ENCODE results near the gene RTN4. TPM values are rescaled to one million over a fixed set of nuclear protein-coding genes. Genes with fewer than 3 reads are reported as not detected.

RTN4 gene
- total RNA-seq, 1 experiment from 2014 or later: 236 TPM

DNA sequence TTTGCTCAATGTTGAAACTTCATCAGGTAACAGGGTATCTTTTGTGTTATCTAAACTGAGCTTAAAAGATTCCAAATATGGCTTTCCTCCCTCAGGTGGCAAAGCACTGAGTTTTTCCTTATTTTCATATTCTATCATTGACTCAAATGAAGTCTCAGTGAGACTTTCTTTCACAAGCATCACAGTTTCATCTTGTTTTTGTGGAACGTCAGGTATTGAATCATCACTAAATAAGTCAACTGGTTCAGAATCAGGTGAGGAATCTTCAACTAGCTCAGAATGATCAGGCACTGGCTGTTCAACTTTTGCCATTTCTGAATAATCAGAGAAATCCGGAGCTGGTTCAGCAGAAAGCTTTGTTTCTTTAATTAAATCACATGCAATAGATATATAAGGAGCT lies 24.6 kb downstream of the RTN4 start:
- Histone ChIP-seq H3K4me1 (0 out of 2 replicates have a peak, but pooled peaks cover 8% of the 10 kb centered on the region), H3K9me3 (no peaks in the 10 kb centered on the region), H3K27me3 (replicated peaks; ENCODE audit: control insufficient read depth, insufficient read depth, low read length) (no peaks in the 10 kb centered on the region), H3K4me3 (ENCODE audit: low read depth, low read length) (no peak overlapping the region), H3K36me3 (ENCODE audit: control insufficient read depth, insufficient read depth, low read length) (peaks cover 2% of the 10 kb centered on the region; the same call in 1 of the 2 replicates)
- Mint-ChIP-seq H3K27ac (ENCODE audit: unreplicated experiment) (no peak overlapping the region), H3K4me1 (ENCODE audit: low read depth, unreplicated experiment) (no peaks in the 10 kb centered on the region), H3K9me3 (ENCODE audit: unreplicated experiment) (no peaks in the 10 kb centered on the region), H3K27me3 (ENCODE audit: insufficient read depth, unreplicated experiment) (no peaks in the 10 kb centered on the region), H3K4me3 (ENCODE audit: unreplicated experiment) (no peak overlapping the region), H3K36me3 (ENCODE audit: insufficient read depth, unreplicated experiment) (no peaks in the 10 kb centered on the region)
- CTCF ChIA-PET: interaction anchor here (0.9 to 1.2 kb wide), 2 partner anchors 11 to 126 kb away, joined by 3 read pairs; no protein-coding TSS in a partner anchor
- BruUV-seq (replicated peaks): no TSS peak
- intact Hi-C loops (cut with micrococcal nuclease; ENCODE audit: unreplicated experiment): no loop called here
- TF ChIP-seq, protein P1, sequence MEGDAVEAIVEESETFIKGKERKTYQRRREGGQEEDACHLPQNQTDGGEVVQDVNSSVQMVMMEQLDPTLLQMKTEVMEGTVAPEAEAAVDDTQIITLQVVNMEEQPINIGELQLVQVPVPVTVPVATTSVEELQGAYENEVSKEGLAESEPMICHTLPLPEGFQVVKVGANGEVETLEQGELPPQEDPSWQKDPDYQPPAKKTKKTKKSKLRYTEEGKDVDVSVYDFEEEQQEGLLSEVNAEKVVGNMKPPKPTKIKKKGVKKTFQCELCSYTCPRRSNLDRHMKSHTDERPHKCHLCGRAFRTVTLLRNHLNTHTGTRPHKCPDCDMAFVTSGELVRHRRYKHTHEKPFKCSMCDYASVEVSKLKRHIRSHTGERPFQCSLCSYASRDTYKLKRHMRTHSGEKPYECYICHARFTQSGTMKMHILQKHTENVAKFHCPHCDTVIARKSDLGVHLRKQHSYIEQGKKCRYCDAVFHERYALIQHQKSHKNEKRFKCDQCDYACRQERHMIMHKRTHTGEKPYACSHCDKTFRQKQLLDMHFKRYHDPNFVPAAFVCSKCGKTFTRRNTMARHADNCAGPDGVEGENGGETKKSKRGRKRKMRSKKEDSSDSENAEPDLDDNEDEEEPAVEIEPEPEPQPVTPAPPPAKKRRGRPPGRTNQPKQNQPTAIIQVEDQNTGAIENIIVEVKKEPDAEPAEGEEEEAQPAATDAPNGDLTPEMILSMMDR (IDR thresholded peaks at IDR 0.05; ENCODE audit: insufficient read depth in 1 of 2, low read depth in 1 of 2, low read length in 1 of 2, severe bottlenecking in 1 of 2, unreplicated experiment in 1 of 2): no peak
- POLR2A ChIA-PET: interaction anchor here (0.6 to 1.3 kb wide), 3 partner anchors 17 to 148 kb away, joined by 3 to 5 read pairs (median 3); partner anchors contain the start of gene RTN4
- no peak for DNase-seq

DNA sequence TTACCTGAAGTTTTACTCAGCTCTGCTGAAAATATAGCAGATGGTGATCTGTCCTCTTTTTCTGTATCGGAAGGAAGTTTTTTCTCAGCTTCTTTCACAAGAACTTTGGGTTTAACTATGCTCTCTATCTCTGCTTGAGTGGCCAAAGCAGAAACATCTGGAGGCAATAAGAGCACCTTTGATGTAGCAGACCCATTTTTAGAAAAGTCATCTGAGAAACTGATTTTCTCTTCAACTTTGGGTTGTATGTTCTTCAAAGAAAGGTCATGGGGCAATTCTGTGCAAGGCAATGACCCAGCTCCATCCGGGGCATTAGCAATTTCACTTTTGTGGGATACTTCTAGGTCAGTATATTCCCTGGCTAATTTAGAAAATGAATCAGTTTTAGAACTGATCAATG lies 25.2 kb downstream of the RTN4 start:
- Mint-ChIP-seq H3K27me3 (ENCODE audit: insufficient read depth, unreplicated experiment) (no peaks in the 10 kb centered on the region), H3K27ac (ENCODE audit: unreplicated experiment) (no peak overlapping the region), H3K4me3 (ENCODE audit: unreplicated experiment) (no peak overlapping the region), H3K4me1 (ENCODE audit: low read depth, unreplicated experiment) (no peaks in the 10 kb centered on the region), H3K36me3 (ENCODE audit: insufficient read depth, unreplicated experiment) (peaks cover 2% of the 10 kb centered on the region), H3K9me3 (ENCODE audit: unreplicated experiment) (no peaks in the 10 kb centered on the region)
- Histone ChIP-seq H3K36me3 (ENCODE audit: control insufficient read depth, insufficient read depth, low read length) (peaks cover 2% of the 10 kb centered on the region; the same call in 1 of the 2 replicates), H3K9me3 (no peaks in the 10 kb centered on the region), H3K27me3 (replicated peaks; ENCODE audit: control insufficient read depth, insufficient read depth, low read length) (no peaks in the 10 kb centered on the region), H3K4me1 (0 out of 2 replicates have a peak, but pooled peaks cover 8% of the 10 kb centered on the region), H3K4me3 (ENCODE audit: low read depth, low read length) (no peak overlapping the region)
- no peak for DNase-seq
- intact Hi-C loops (cut with micrococcal nuclease; ENCODE audit: unreplicated experiment): no loop called here
- ChIA-PET POLR2A (interaction anchor here (1.0 to 1.3 kb wide), 2 partner anchors 17 to 25 kb away, joined by 3 to 5 read pairs; partner anchors contain the start of gene RTN4), CTCF (interaction anchor here (0.9 to 1.2 kb wide), 2 partner anchors 10 to 125 kb away, joined by 3 read pairs; no protein-coding TSS in a partner anchor)
- no TSS peak for BruUV-seq (replicated peaks)
- TF ChIP-seq, protein P1 (IDR thresholded peaks at IDR 0.05; ENCODE audit: insufficient read depth in 1 of 2, low read depth in 1 of 2, low read length in 1 of 2, severe bottlenecking in 1 of 2, unreplicated experiment in 1 of 2): no peak

DNA sequence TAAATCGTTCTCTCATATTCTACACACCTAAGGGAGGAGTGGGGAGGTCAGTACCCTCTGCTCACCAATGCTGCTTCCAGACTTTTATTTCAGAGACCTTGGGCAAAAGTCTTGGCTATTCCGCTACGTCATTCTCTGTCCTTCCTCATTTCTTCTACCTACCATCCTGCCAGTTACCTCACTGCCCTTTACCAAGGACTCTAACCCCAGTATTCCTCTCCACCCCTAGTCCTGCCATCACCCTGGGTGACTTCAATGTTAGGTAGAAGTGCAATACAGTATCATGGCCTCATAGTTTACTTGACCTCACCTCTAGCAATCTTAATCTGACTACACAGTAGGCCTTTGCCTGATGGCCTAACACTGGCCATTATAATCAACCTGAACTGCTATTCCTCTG lies 27.8 kb downstream of the RTN4 start:
- H3K27me3 ChIP-seq (replicated peaks; ENCODE audit: control insufficient read depth, insufficient read depth, low read length): no peaks in the 10 kb centered on the region
- H3K4me1 Mint-ChIP-seq (ENCODE audit: low read depth, unreplicated experiment): peaks cover 12% of the 10 kb centered on the region
- no peak overlapping the region for H3K4me3 ChIP-seq (ENCODE audit: low read depth, low read length)
- ChIA-PET CTCF (no interaction called here), POLR2A (no interaction called here)
- intact Hi-C loops (cut with micrococcal nuclease; ENCODE audit: unreplicated experiment): no loop called here
- no peaks in the 10 kb centered on the region for H3K27me3 Mint-ChIP-seq (ENCODE audit: insufficient read depth, unreplicated experiment)
- DNase-seq: no peak
- no peak overlapping the region for H3K27ac Mint-ChIP-seq (ENCODE audit: unreplicated experiment)
- no peaks in the 10 kb centered on the region for H3K9me3 ChIP-seq
- 0 out of 2 replicates have a peak, but pooled peaks cover 8% of the 10 kb centered on the region for H3K4me1 ChIP-seq
- TF ChIP-seq, protein P1 (IDR thresholded peaks at IDR 0.05; ENCODE audit: insufficient read depth in 1 of 2, low read depth in 1 of 2, low read length in 1 of 2, severe bottlenecking in 1 of 2, unreplicated experiment in 1 of 2): no peak
- no TSS peak for BruUV-seq (replicated peaks)
- H3K9me3 Mint-ChIP-seq (ENCODE audit: unreplicated experiment): no peaks in the 10 kb centered on the region
- peaks cover 15% of the 10 kb centered on the region for H3K36me3 Mint-ChIP-seq (ENCODE audit: insufficient read depth, unreplicated experiment)
- no peak overlapping the region for H3K4me3 Mint-ChIP-seq (ENCODE audit: unreplicated experiment)
- peaks cover 2% of the 10 kb centered on the region; the same call in 1 of the 2 replicates for H3K36me3 ChIP-seq (ENCODE audit: control insufficient read depth, insufficient read depth, low read length)
